Heart right ventricle (tissue), 16 donors: ENCODE results near the gene CERS4. TPM values are rescaled to one million over a fixed set of nuclear protein-coding genes. Genes with fewer than 3 reads are reported as not detected.

ENCODE experiments used
- ATAC-seq, 8 donors: fragments of 200-7000 bp; cut with Tn5 transposase; one replicate each; pipeline ENCODE4 v1.9.1; 2020; ENCODE audit warnings: mild to moderate bottlenecking in 8 of 8, moderate library complexity in 8 of 8, moderate number of reproducible peaks in 1 of 8
- DNase-seq, 2 donors: peaks; one replicate each; pipeline ENCODE4 v3.0.0-alpha.2; 2020
- H3K27ac ChIP-seq, 10 donors: fragments of 200-600 bp; sonication (generic) in 2 of 10; one replicate each; pipeline versions ENCODE4 v1.5.0 to v1.8.0; 2020 to 2022; ENCODE audit warnings: mild to moderate bottlenecking in 3 of 10
- H3K27me3 ChIP-seq, 7 donors: fragments of 200-600 bp; one replicate each; pipeline ENCODE4 v1.8.0; 2021 to 2022; ENCODE audit warnings: mild to moderate bottlenecking in 2 of 7
- H3K36me3 ChIP-seq, 9 donors: fragments of 200-600 bp; sonication (generic) in 1 of 9; one replicate each; pipeline versions ENCODE4 v1.5.0 to v1.8.0; 2020 to 2022; ENCODE audit warnings: mild to moderate bottlenecking in 2 of 9
- H3K4me1 ChIP-seq, 9 donors: fragments of 200-600 bp; sonication (generic) in 1 of 9; one replicate each; pipeline versions ENCODE4 v1.5.0 to v1.8.0; 2020 to 2022; ENCODE audit warnings: mild to moderate bottlenecking in 4 of 9
- H3K4me3 ChIP-seq, 10 donors: fragments of 200-600 bp; sonication (generic) in 2 of 10; one replicate each; pipeline versions ENCODE4 v1.5.0 to v1.8.0; 2020 to 2022; ENCODE audit warnings: mild to moderate bottlenecking in 7 of 10, moderate library complexity in 2 of 10
- H3K9me3 ChIP-seq, 11 donors: fragments of 200-600 bp in 10 of 11; sonication (generic) in 2 of 11; one replicate each; pipeline versions ENCODE4 v1.5.0 to v1.8.0; 2013 to 2022; ENCODE audit warnings: mild to moderate bottlenecking in 2 of 11, control low read depth in 1 of 11, moderate library complexity in 1 of 11
- WGBS, 2 donors: extraction: QIAGEN DNeasy Blood & Tissue Kit; methylation state at CpG; one replicate each; pipeline ENCODE4 v1.1.7; 2013; ENCODE audit warnings: inconsistent platforms in 1 of 2; 5-methylcytosine and 5-hydroxymethylcytosine counted together
- intact Hi-C, 10 donors: fragments of 100-400 bp; cut with DNase I; formaldehyde crosslinking; loops; one replicate each; pipeline versions ENCODE4 v1.11.1 to v1.14.2; 2022
- polyA plus RNA-seq, 2 donors: library from polyadenylated mRNA; stranded (reverse); fragments of 200-250 nt; gene quantifications; one replicate each; pipeline ENCODE4 v1.2.3, GENCODE V29; 2013
- total RNA-seq, 10 donors: library from RNA; stranded (reverse); fragmentation: NEBNext Ultra II Directional in 3 of 10; extraction: Animal tissue kit (Norgen Biotek cat#: 25700) in 3 of 10; gene quantifications; one replicate each; pipeline versions ENCODE4 v1.2.1 to v1.2.4, GENCODE V29; 2021 to 2023
- TF ChIP-seq, protein P1 (sequence below), 9 donors: fragments of 200-600 bp; sonication (generic) in 2 of 9; IDR thresholded peaks; one replicate each; pipeline versions ENCODE4 v1.5.0 to v1.8.0; 2021 to 2022; ENCODE audit warnings: antibody characterized with exemption in 9 of 9, mild to moderate bottlenecking in 5 of 9, moderate library complexity in 1 of 9
- donor health status: Arrhythmogenic right ventricular cardiomyopathy.
- donor health status: ischemic (EF 13 %, LVEDD 7.1; RV severe dilation, severe dysfunction).
- donor health status: healthy with polysubstance abuse.
- donor health status: DM: no; HTN: yes; CAD: no.
- donor health status: DM: no; HTN: no; CAD: no.
- donor health status: ischemic (EF 25% LVEDD 6.9; RV normal size, moderate dysfunction).
- donor health status: ischemic (EF 25% LVEDD 5.7; RV mildly dilated, moderate dysfunction).
- donor health status: healthy.
- donor health status: DM: yes; HTN: yes; CAD: no.
- donor health status: Ischemic cardiomyopathy.
- donor health status: ischemic (EF 35%, LVEDD 5.7; RV mildly dilated, moderate dysfunction).
- donor health status: nonischemic (EF 11% LVEDD 7.7; RV severe dilation, severe dysfunction).
- donor health status: DM: yes; HTN: yes; CAD: no.
- donor health status: PGD.
- donor health status: ischemic (EF 29% LVEDD 5.4; RV normal size, mild dysfunction).
- donor health status: nonischemic (EF 23%, LVEDD 6.1; RV moderate dilation, normal function).

Gene CERS4
- total and polyA plus RNA-seq, 12 donors = 13.9 to 28.9 (median 17.9) TPM

DNA sequence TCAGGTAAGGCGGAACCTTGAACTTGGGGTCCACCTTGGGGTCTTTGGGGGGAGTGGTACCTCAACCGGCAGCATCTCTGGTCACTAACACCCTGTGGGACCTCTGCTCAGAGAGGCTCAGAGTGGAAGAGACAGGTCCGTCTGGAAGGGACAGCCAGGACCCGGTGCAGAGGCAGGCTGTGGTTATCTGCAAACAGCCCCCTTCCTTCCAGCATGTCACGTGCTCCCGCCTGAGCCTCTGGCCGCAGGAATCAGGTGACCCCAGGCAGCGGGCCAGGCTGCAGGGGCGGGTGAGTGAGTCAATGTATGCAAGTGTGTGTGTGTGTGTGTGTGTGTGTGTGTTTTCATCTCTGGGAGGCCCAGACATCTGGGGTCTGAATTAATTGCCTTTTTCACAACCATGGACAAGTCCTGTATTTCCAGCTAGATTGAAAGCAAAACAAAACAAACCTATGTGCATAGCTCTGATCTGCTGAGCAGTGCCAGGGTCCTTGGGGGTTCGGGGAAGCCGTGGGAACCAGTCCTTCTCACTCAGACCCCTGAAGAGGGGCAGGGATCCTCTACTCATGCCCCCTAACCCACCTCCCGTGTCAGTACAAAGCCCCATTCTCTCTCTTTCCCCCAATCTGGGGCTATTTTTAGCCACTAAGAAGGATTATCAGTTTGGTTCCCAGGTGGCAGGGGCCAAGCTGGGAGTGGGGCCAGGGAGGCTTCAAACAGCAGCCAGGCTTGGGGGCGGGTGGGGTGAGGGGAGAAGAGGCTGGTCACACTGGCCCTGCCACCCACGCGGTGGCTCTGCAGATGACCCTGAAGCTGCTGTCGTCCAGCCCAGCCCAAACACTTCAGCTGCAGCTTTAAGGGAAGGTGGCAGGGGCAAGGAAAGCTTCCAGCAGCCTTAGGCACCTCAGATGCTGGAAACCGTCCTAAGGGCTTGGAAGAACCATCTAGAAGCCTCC lies 31.4 kb downstream of the CERS4 start:
- peak; percentile 85 to 92 (median 91) for ATAC-seq
- intact Hi-C loops = loop anchor here in 1 of 10 donors (5.0 kb wide), 1 partner anchor 78 kb away; no protein-coding TSS in a partner anchor

DNA sequence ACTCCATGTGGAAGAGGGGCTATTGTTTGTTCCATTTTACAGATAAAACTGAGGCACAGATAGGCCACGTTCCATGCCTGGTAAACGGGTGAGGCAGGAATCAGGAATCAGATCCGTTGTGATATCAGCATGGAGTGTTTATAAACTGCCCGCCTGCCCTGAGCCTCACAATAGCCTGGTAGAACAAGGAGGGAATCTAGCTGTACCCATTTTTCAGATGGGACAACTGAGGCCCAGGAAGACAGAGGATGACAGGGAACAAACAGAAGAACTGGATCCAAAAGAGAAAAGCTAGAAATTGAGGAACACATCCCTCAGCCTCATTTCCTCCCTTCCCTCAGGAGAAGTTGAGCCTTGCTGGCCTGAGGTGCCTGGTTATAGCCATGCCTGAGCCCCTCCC lies 32.5 kb downstream of the CERS4 start:
- Histone ChIP-seq H3K9me3 (peaks cover 0 to 27% (median 9%) of the 10 kb centered on the region in 11 donors), H3K27ac (peak overlapping the region in 6 of 10 donors; percentile 82 to 92 (median 89)), H3K4me3 (no peak overlapping the region), H3K4me1 (peaks cover 10 to 42% (median 29%) of the 10 kb centered on the region in 9 donors), H3K27me3 (no peaks in the 10 kb centered on the region), H3K36me3 (no peaks in the 10 kb centered on the region)
- intact Hi-C loops = loop anchor here in 1 of 10 donors (5.0 kb wide), 1 partner anchor 79 kb away; no protein-coding TSS in a partner anchor
- WGBS, 2 donors = 75 to 81% methylated on average over 4 of the region's 4 CpGs
- TF ChIP-seq, protein P1, sequence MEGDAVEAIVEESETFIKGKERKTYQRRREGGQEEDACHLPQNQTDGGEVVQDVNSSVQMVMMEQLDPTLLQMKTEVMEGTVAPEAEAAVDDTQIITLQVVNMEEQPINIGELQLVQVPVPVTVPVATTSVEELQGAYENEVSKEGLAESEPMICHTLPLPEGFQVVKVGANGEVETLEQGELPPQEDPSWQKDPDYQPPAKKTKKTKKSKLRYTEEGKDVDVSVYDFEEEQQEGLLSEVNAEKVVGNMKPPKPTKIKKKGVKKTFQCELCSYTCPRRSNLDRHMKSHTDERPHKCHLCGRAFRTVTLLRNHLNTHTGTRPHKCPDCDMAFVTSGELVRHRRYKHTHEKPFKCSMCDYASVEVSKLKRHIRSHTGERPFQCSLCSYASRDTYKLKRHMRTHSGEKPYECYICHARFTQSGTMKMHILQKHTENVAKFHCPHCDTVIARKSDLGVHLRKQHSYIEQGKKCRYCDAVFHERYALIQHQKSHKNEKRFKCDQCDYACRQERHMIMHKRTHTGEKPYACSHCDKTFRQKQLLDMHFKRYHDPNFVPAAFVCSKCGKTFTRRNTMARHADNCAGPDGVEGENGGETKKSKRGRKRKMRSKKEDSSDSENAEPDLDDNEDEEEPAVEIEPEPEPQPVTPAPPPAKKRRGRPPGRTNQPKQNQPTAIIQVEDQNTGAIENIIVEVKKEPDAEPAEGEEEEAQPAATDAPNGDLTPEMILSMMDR (IDR thresholded peaks at IDR 0.05) = no peak
- DNase-seq (no peak), ATAC-seq (no peak)

More for the DNA sequence above, 31.4 kb downstream of the CERS4 start:
- peaks cover 0 to 1% (median 0%) of the 10 kb centered on the region in 9 donors for H3K36me3 ChIP-seq
- H3K9me3 ChIP-seq = peaks cover 0 to 27% (median 9%) of the 10 kb centered on the region in 11 donors
- peak; percentile 85 to 91 for DNase-seq
- WGBS, 2 donors = 7 to 12% methylated on average over 17 of the region's 17 CpGs
- TF ChIP-seq, protein P1 (IDR thresholded peaks at IDR 0.05) = no peak
- H3K27ac ChIP-seq = peak overlapping the region; percentile 75 to 92 (median 86)
- peak overlapping the region in 5 of 10 donors; percentile 2 to 38 (median 29) for H3K4me3 ChIP-seq
- H3K27me3 ChIP-seq = no peaks in the 10 kb centered on the region
- peaks cover 10 to 42% (median 29%) of the 10 kb centered on the region in 9 donors for H3K4me1 ChIP-seq

DNA sequence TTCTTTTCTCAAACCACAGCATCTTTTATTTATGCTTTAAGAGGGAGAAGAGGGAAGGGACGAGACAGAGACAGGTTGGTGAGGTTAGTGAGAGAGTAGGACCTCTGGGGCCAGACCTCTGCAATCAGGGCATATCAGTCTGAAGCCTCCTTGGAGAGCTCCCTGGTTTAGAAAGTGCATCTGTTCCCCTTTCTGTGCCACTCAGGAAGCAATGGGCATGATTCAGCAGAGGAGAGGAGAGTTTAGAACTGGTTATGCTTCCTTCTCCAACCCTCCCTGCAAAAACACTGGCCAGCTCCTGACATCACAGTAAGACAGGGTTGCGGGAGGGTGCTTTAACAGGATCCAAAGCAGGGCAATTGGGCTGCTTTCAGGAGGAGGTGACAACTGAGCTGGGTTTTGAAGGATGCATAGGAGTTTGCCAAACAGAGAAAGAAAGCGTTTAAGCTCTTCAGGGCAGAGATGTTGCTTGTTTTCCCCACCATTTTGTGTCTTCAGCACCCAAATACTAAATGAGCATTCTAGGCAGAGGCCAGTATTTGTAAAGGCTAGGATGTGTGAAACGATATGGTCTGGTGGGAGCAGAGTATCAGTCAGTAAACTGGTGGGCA lies 33.1 kb downstream of the CERS4 start:
- 92 to 94% methylated on average over 4 of the region's 4 CpGs for WGBS, 2 donors
- peaks cover 0 to 27% (median 9%) of the 10 kb centered on the region in 11 donors for H3K9me3 ChIP-seq
- ATAC-seq = no peak
- TF ChIP-seq, protein P1 (IDR thresholded peaks at IDR 0.05) = no peak
- H3K27me3 ChIP-seq = no peaks in the 10 kb centered on the region
- peaks cover 10 to 42% (median 29%) of the 10 kb centered on the region in 9 donors for H3K4me1 ChIP-seq
- no peak overlapping the region for H3K4me3 ChIP-seq
- intact Hi-C loops = loop anchor here in 1 of 10 donors (5.0 kb wide), 1 partner anchor 80 kb away; no protein-coding TSS in a partner anchor
- no peaks in the 10 kb centered on the region for H3K36me3 ChIP-seq
- DNase-seq = no peak
- peak overlapping the region in 1 of 10 donors; percentile 24 for H3K27ac ChIP-seq

DNA sequence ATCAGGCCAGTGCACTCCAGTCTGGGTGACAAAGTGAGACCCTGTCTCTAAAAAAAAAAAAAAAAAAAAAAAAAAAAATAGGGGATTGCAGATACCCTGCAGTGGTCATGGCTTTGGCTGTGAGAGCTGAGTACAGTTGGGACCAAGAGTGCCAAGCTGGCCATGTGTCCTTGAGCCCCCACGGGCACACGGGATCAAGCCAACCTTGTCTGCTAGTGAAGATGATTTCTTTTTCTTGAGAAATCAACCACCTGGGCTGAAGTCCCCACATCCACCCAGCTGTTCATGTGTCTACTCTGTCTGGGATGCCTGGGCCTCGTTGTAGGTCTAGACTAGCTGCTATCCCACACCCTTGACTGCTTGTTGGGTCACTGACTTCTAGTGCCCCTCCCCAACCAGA lies 34.0 kb downstream of the CERS4 start:
- H3K4me3 ChIP-seq = no peak overlapping the region
- H3K36me3 ChIP-seq = no peaks in the 10 kb centered on the region
- ATAC-seq (no peak), DNase-seq (no peak)
- peaks cover 10 to 38% (median 26%) of the 10 kb centered on the region in 9 donors for H3K4me1 ChIP-seq
- TF ChIP-seq, protein P1 (IDR thresholded peaks at IDR 0.05) = no peak
- intact Hi-C loops = loop anchor here in 1 of 10 donors (5.0 kb wide), 1 partner anchor 81 kb away; no protein-coding TSS in a partner anchor
- WGBS, 2 donors = 92 to 95% methylated on average over 3 of the region's 3 CpGs
- H3K27me3 ChIP-seq = no peaks in the 10 kb centered on the region
- H3K27ac ChIP-seq = no peak overlapping the region
- H3K9me3 ChIP-seq = peaks cover 0 to 27% (median 9%) of the 10 kb centered on the region in 11 donors
